AG04449 (cell line): Measurements from ENCODE around the gene ZMAT5.

ENCODE experiments used
- CTCF ChIA-PET: fragments of 350-600 bp; formaldehyde crosslinking; extraction: SDS; loops from one replicate; lab custom pipeline; 2021; ENCODE audit warnings: antibody characterized with exemption; lab: Yijun Ruan, JAX
- POLR2A ChIA-PET: fragments of 400-600, 350-600 bp; formaldehyde crosslinking; extraction: SDS; loops from one replicate; lab custom pipeline; 2020; ENCODE audit warnings: antibody characterized with exemption, inconsistent platforms; lab: Yijun Ruan, JAX
- DNase-seq: peaks from one replicate; pipeline ENCODE4 v3.0.0-alpha.2; 2010; ENCODE audit warnings: low read depth, low spot score
- H3K4me3 ChIP-seq: 2 replicates; pipeline ENCODE4 v1.5.1; 2011; ENCODE audit warnings: low read depth, mild to moderate bottlenecking, control low read depth, low read length
- CTCF ChIP-seq: IDR thresholded peaks from one replicate; pipeline ENCODE4 v1.5.1; 2011; ENCODE audit warnings: mild to moderate bottlenecking, moderate library complexity, low read length, control low read depth, inconsistent platforms; ENCODE audit not compliant: insufficient read depth; ENCODE audit errors: missing control alignments

Gene ZMAT5

GRCh38 chr22:29684244-29684643, 82.6 kb downstream of the ZMAT5 start:
- no peak overlapping the region for H3K4me3 ChIP-seq
- CTCF ChIA-PET: interaction anchor here (1.0 to 2.2 kb wide), 5 partner anchors 9 to 405 kb away, joined by 3 to 9 read pairs (median 5); no protein-coding TSS in a partner anchor
- POLR2A ChIA-PET: interaction anchor here (0.6 kb wide), 1 partner anchor 35 kb away, joined by 3 read pairs; no protein-coding TSS in a partner anchor

GRCh38 chr22:29683536-29683935, 83.3 kb downstream of the ZMAT5 start:
- DNase-seq: no peak
- no peak for TF ChIP-seq CTCF
- no peak overlapping the region for H3K4me3 ChIP-seq
- POLR2A ChIA-PET: no interaction called here
- CTCF ChIA-PET: interaction anchor here (1.2 to 1.7 kb wide), 3 partner anchors 9 to 405 kb away, joined by 3 to 7 read pairs (median 5); no protein-coding TSS in a partner anchor

More at GRCh38 chr22:29684244-29684643, 82.6 kb downstream of the ZMAT5 start:
- TF ChIP-seq CTCF: no peak
- no peak for DNase-seq
